ENCODE data around the gene C19orf18. TPM values are rescaled to one million over a fixed set of nuclear protein-coding genes. Genes with fewer than 3 reads are reported as not detected.

Gene C19orf18
- total and polyA plus RNA-seq, 2 donors (not counting 1 experiment from before 2014, with no cell fraction given), result 0.17 to 0.83 TPM

DNA sequence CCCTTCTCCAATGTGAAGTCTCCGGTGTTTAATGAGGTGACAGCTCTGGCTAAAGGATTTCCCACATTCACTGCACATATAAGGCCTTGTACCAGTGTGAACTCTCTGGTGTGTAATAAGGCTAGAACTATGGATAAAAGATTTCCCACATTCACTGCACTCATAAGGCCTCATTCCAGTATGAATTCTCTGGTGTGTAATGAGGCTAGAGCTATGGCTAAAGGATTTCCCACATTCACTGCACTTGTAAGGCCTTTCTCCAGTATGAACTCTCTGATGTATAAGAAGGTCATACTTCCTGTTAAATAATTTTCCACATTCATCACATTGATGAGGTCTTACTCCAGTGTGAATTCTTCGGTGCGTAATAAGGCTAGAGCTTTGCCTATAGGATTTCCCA, 32.7 kb downstream of the C19orf18 start:
- Histone ChIP-seq H3K4me1 (ENCODE audit: control insufficient read depth, extremely low read depth, insufficient read depth, low read length) (no peaks in the 10 kb centered on the region), H3K9ac (ENCODE audit: insufficient read depth, low read length) (no peak overlapping the region), H3K36me3 (ENCODE audit: control insufficient read depth, insufficient read depth, low read length) (no peaks in the 10 kb centered on the region), H3K79me2 (ENCODE audit: control insufficient read depth, insufficient read depth, low read length) (peaks cover 16% of the 10 kb centered on the region), H4K20me1 (ENCODE audit: control insufficient read depth, extremely low read depth, insufficient read depth, low read length) (no peaks in the 10 kb centered on the region), H3K27me3 (ENCODE audit: control insufficient read depth, insufficient read depth, low read length) (no peaks in the 10 kb centered on the region), H3K27ac (ENCODE audit: insufficient read depth, low read length) (no peak overlapping the region), H2AFZ (ENCODE audit: low read length) (no peak overlapping the region), H3K9me3 (ENCODE audit: control insufficient read depth, insufficient read depth, low read depth, low read length) (peaks cover 2% of the 10 kb centered on the region), H3K4me2 (ENCODE audit: extremely low read depth, insufficient read depth, low read length) (no peak overlapping the region), H3K4me3 (replicated peaks in 1 of 4; ENCODE audit: control extremely low read depth in 1 of 4, insufficient read depth in 1 of 4, low read depth in 3 of 4, low read length in 4 of 4) (no peak overlapping the region)
- TF ChIP-seq EZH2 (IDR thresholded peaks at IDR 0.05; ENCODE audit: low read length, missing control alignments) (no peak), CTCF (conservative IDR thresholded peaks at IDR 0.05 in 1 of 2, IDR thresholded peaks at IDR 0.05 in 1 of 2; ENCODE audit: low read depth in 1 of 2, low read length in 2 of 2) (no peak)
- no peak for DNase-seq (ENCODE audit: low read depth in 2 of 2)

- H3K27me3 ChIP-seq (ENCODE audit: control insufficient read depth, insufficient read depth, low read length), result no peaks in the 10 kb centered on the region
- no peaks in the 10 kb centered on the region for H3K4me1 ChIP-seq (ENCODE audit: control insufficient read depth, extremely low read depth, insufficient read depth, low read length)
- no peak overlapping the region for H3K27ac ChIP-seq (ENCODE audit: insufficient read depth, low read length)
- H3K79me2 ChIP-seq (ENCODE audit: control insufficient read depth, insufficient read depth, low read length), result no peaks in the 10 kb centered on the region
- no peaks in the 10 kb centered on the region for H3K36me3 ChIP-seq (ENCODE audit: control insufficient read depth, insufficient read depth, low read length)
- no peak overlapping the region for H3K4me2 ChIP-seq (ENCODE audit: extremely low read depth, insufficient read depth, low read length)
- H3K9me3 ChIP-seq (ENCODE audit: control insufficient read depth, insufficient read depth, low read depth, low read length), result no peaks in the 10 kb centered on the region
- no peak overlapping the region for H3K9ac ChIP-seq (ENCODE audit: insufficient read depth, low read length)
- DNase-seq (ENCODE audit: low read depth in 2 of 2), result no peak
- TF ChIP-seq EZH2 (IDR thresholded peaks at IDR 0.05; ENCODE audit: low read length, missing control alignments) (no peak), CTCF (conservative IDR thresholded peaks at IDR 0.05 in 1 of 2, IDR thresholded peaks at IDR 0.05 in 1 of 2; ENCODE audit: low read depth in 1 of 2, low read length in 2 of 2) (no peak)
- peak overlapping the region in 1 of 4 experiments; percentile 92 for H3K4me3 ChIP-seq (replicated peaks in 1 of 4; ENCODE audit: control extremely low read depth in 1 of 4, insufficient read depth in 1 of 4, low read depth in 3 of 4, low read length in 4 of 4)
- no peaks in the 10 kb centered on the region for H4K20me1 ChIP-seq (ENCODE audit: control insufficient read depth, extremely low read depth, insufficient read depth, low read length)
- no peak overlapping the region for H2AFZ ChIP-seq (ENCODE audit: low read length)
Measured at GRCh38 chr19:57935731-57936130, 38.6 kb downstream of the C19orf18 start.

DNA sequence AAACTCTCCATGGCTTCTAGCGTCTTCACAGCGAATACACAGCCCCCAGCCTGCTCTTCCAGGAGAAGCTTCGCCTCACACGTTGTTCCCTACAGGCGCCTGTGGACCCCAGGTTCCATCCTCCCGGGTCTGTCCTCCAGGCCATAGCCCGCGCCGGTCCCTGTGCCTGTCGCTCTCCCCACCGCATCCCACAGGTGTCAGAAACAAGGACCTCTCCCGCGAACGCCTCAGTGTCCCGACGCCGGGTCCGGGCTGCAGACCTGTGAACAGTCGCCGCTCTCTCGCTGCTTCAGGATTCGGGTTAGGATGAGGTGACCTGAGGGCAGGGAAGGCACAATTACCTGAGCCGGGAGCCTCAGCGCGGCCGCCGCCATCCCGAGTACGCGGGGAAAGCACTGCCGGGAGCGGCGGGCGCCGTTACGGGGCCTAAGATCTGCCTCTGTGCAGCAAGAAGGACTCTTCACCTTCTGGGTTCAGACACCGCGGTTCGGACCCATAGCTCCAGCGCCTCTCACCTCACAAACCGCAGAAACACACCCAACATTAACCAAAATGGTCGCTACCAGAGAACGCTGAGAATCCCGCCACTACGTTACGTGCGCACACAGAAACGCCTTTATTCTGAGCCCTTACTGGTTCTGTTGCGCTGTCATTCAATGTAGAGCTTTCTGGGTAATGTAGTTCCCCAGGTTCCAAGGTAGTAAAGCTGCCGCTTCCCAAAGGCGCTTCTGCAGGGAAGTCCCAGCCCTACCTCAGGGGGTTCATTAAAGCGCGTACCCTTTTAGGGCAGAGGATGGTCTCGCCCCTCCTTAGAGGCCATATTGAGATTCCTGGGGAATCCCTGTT, 39.3 kb downstream of the C19orf18 start, which contains the start of gene ZNF418:
TSS of gene ZNF418 (minus strand) at position 583 of the 846 bp plus-strand sequence. CDS start 1,580 bp downstream, outside the sequence.
- H3K27me3 ChIP-seq (ENCODE audit: control insufficient read depth, insufficient read depth, low read length), result no peaks in the 10 kb centered on the region
- H4K20me1 ChIP-seq (ENCODE audit: control insufficient read depth, extremely low read depth, insufficient read depth, low read length), result no peaks in the 10 kb centered on the region
- peak within 1 kb of the TSS; percentile 64 to 92 (median 80) for H3K4me3 ChIP-seq (replicated peaks in 1 of 4; ENCODE audit: control extremely low read depth in 1 of 4, insufficient read depth in 1 of 4, low read depth in 3 of 4, low read length in 4 of 4)
- TF ChIP-seq CTCF (conservative IDR thresholded peaks at IDR 0.05 in 1 of 2, IDR thresholded peaks at IDR 0.05 in 1 of 2; ENCODE audit: low read depth in 1 of 2, low read length in 2 of 2), result no peak
- TF ChIP-seq EZH2 (IDR thresholded peaks at IDR 0.05; ENCODE audit: low read length, missing control alignments), result no peak
- H3K27ac ChIP-seq (ENCODE audit: insufficient read depth, low read length), result peak within 1 kb of the TSS; percentile 8
- no peaks in the 10 kb centered on the region for H3K4me1 ChIP-seq (ENCODE audit: control insufficient read depth, extremely low read depth, insufficient read depth, low read length)
- DNase-seq (ENCODE audit: low read depth in 2 of 2), result peak; percentile 88 to 89
- H3K9me3 ChIP-seq (ENCODE audit: control insufficient read depth, insufficient read depth, low read depth, low read length), result no peaks in the 10 kb centered on the region
- H3K4me2 ChIP-seq (ENCODE audit: extremely low read depth, insufficient read depth, low read length), result peak within 1 kb of the TSS; percentile 81
- no peaks in the 10 kb centered on the region for H3K79me2 ChIP-seq (ENCODE audit: control insufficient read depth, insufficient read depth, low read length)
- peak within 1 kb of the TSS; percentile 83 for H2AFZ ChIP-seq (ENCODE audit: low read length)
- no peaks in the 10 kb centered on the region for H3K36me3 ChIP-seq (ENCODE audit: control insufficient read depth, insufficient read depth, low read length)
- peak within 1 kb of the TSS; percentile 66 for H3K9ac ChIP-seq (ENCODE audit: insufficient read depth, low read length)
